ENCODE measurements around the gene TUBB3. TPM values are rescaled to one million over a fixed set of nuclear protein-coding genes. Genes with fewer than 3 reads are reported as not detected.

Gene TUBB3
- total RNA-seq, 1 experiment from 2014 or later = 205 TPM

DNA sequence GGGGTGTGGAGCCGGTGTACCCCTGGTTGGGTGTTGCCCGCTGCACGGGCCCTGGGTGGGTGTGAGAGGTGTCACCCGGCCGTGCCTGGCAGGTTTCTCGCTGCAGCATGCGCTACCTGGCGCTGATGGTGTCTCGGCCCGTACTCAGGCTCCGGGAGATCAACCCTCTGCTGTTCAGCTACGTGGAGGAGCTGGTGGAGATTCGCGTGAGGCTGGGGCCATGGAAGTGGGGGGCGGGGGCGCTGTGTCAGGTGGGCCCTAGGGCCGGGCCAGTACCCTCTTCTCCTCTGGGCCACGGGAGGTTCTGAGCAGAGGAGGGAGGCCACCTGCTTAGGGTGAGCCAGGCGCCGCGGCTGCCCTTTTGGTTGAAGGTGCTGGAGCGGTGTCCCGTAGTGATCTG lies 38.8 kb downstream of the TUBB3 start:
- POLR2A ChIA-PET = interaction anchor here (0.6 kb wide), 1 partner anchor 39 kb away, joined by 8 read pairs; the partner anchor contains the start of gene TUBB3
- DNase-seq (ENCODE audit: low read depth, low spot score) = no peak
- BruUV-seq (replicated peaks) = no TSS peak

DNA sequence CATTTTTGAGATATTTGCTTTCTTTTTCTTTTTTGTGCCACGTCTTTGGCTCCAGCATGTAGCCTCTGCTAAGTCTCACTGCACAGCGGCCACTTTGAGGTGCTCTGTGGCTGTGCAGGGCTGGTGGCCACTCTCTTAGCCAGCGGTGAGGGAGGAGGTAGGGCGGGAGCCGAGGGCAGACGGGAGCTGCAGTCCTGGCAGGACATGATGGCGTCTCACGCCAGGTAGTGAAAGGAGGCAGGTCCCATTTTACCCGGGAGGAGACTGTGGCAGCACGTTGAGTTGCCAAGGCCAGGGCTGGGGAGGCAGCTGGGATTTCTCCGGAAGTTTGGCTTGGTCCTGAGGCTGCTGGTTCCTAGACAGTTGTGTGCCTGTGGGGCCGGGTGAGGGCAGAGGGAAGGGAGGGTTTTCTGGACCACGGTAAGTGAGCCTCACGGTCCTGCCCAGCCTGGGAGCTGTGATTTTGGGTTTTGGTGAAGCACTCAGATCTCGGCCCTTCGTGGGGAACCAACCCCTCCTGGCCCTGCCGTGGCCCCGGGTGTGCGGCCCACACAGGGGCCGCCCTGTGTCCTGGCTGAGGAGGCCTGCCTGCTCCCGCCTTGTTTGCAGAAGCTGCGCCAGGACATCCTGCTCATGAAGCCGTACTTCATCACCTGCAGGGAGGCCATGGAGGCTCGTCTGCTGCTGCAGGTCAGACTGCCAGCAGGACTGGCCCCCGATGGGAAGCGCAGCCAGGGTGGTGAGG lies 39.8 kb downstream of the TUBB3 start:
- no peak for DNase-seq (ENCODE audit: low read depth, low spot score)
- TF ChIP-seq, protein P1, sequence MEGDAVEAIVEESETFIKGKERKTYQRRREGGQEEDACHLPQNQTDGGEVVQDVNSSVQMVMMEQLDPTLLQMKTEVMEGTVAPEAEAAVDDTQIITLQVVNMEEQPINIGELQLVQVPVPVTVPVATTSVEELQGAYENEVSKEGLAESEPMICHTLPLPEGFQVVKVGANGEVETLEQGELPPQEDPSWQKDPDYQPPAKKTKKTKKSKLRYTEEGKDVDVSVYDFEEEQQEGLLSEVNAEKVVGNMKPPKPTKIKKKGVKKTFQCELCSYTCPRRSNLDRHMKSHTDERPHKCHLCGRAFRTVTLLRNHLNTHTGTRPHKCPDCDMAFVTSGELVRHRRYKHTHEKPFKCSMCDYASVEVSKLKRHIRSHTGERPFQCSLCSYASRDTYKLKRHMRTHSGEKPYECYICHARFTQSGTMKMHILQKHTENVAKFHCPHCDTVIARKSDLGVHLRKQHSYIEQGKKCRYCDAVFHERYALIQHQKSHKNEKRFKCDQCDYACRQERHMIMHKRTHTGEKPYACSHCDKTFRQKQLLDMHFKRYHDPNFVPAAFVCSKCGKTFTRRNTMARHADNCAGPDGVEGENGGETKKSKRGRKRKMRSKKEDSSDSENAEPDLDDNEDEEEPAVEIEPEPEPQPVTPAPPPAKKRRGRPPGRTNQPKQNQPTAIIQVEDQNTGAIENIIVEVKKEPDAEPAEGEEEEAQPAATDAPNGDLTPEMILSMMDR (IDR thresholded peaks at IDR 0.05) = no peak
- TF ChIP-seq SIN3A (IDR thresholded peaks at IDR 0.05; ENCODE audit: borderline replicate concordance, insufficient read depth, low read depth, low read length) = no peak
- TF ChIP-seq TCF7L2 (IDR thresholded peaks at IDR 0.05; ENCODE audit: low read depth, low read length) = no peak
- H3K4me3 ChIP-seq (ENCODE audit: low read depth in 2 of 2, low read length in 2 of 2) = no peak overlapping the region
- H3K4me1 ChIP-seq (ENCODE audit: control insufficient read depth, insufficient read depth, low read length) = no peaks in the 10 kb centered on the region
- in situ Hi-C loops (cut with HindIII; ENCODE audit: low pct_unique_long_range_greater_than_20kb, low sequenced_read_pairs) (no loop called here), intact Hi-C loops (cut with micrococcal nuclease; ENCODE audit: unreplicated experiment) (no loop called here)
- H3K27ac ChIP-seq (ENCODE audit: low read length) = no peak overlapping the region
- no TSS peak for BruUV-seq (replicated peaks)
- ChIA-PET CTCF (no interaction called here), POLR2A (no interaction called here)
- H3K27me3 ChIP-seq (ENCODE audit: control insufficient read depth, insufficient read depth, low read length) = no peaks in the 10 kb centered on the region
- ATAC-seq = no peak
- H3K9me3 ChIP-seq (ENCODE audit: control insufficient read depth, insufficient read depth, low read depth, low read length) = no peaks in the 10 kb centered on the region
- H3K36me3 ChIP-seq (ENCODE audit: control insufficient read depth, insufficient read depth, low read length) = no peaks in the 10 kb centered on the region

More for the DNA sequence above, 38.8 kb downstream of the TUBB3 start:
- intact Hi-C loops (cut with micrococcal nuclease; ENCODE audit: unreplicated experiment) = no loop called here
- H3K4me3 ChIP-seq (ENCODE audit: low read depth in 2 of 2, low read length in 2 of 2) = no peak overlapping the region
- CTCF ChIA-PET = no interaction called here
- ATAC-seq = no peak
- no peaks in the 10 kb centered on the region for H3K4me1 ChIP-seq (ENCODE audit: control insufficient read depth, insufficient read depth, low read length)
- in situ Hi-C loops (cut with HindIII; ENCODE audit: low pct_unique_long_range_greater_than_20kb, low sequenced_read_pairs) = no loop called here
- TF ChIP-seq, protein P2, sequence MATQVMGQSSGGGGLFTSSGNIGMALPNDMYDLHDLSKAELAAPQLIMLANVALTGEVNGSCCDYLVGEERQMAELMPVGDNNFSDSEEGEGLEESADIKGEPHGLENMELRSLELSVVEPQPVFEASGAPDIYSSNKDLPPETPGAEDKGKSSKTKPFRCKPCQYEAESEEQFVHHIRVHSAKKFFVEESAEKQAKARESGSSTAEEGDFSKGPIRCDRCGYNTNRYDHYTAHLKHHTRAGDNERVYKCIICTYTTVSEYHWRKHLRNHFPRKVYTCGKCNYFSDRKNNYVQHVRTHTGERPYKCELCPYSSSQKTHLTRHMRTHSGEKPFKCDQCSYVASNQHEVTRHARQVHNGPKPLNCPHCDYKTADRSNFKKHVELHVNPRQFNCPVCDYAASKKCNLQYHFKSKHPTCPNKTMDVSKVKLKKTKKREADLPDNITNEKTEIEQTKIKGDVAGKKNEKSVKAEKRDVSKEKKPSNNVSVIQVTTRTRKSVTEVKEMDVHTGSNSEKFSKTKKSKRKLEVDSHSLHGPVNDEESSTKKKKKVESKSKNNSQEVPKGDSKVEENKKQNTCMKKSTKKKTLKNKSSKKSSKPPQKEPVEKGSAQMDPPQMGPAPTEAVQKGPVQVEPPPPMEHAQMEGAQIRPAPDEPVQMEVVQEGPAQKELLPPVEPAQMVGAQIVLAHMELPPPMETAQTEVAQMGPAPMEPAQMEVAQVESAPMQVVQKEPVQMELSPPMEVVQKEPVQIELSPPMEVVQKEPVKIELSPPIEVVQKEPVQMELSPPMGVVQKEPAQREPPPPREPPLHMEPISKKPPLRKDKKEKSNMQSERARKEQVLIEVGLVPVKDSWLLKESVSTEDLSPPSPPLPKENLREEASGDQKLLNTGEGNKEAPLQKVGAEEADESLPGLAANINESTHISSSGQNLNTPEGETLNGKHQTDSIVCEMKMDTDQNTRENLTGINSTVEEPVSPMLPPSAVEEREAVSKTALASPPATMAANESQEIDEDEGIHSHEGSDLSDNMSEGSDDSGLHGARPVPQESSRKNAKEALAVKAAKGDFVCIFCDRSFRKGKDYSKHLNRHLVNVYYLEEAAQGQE (IDR thresholded peaks at IDR 0.05; ENCODE audit: insufficient read depth in 1 of 2, low read depth in 2 of 2, low read length in 1 of 2) = no peak
- TF ChIP-seq TCF7L2 (IDR thresholded peaks at IDR 0.05; ENCODE audit: low read depth, low read length) = no peak
- no peak for TF ChIP-seq SIN3A (IDR thresholded peaks at IDR 0.05; ENCODE audit: borderline replicate concordance, insufficient read depth, low read depth, low read length)
- TF ChIP-seq POLR2AphosphoS5 (IDR thresholded peaks at IDR 0.05; ENCODE audit: low read depth, low read length) = no peak
- TF ChIP-seq, protein P1 (IDR thresholded peaks at IDR 0.05) = no peak
- no peaks in the 10 kb centered on the region for H3K36me3 ChIP-seq (ENCODE audit: control insufficient read depth, insufficient read depth, low read length)
- no peaks in the 10 kb centered on the region for H3K9me3 ChIP-seq (ENCODE audit: control insufficient read depth, insufficient read depth, low read depth, low read length)
- no peaks in the 10 kb centered on the region for H3K27me3 ChIP-seq (ENCODE audit: control insufficient read depth, insufficient read depth, low read length)
- no peak overlapping the region for H3K27ac ChIP-seq (ENCODE audit: low read length)
